Hindlimb muscle (tissue), 1 donor: ENCODE measurements around the gene LRP8. TPM values are rescaled to one million over a fixed set of nuclear protein-coding genes. Genes with fewer than 3 reads are reported as not detected.
A peak's percentile ranks its signal among the peaks of the same experiment; 100 is the strongest.
"Not testable (repeated sequence)": the region's sequence is repeated elsewhere in the genome, so short reads cannot be mapped to it uniquely, and the experiment has no call there.

Experiments
- DNase-seq: peaks from one replicate; pipeline ENCODE4 v3.0.0-alpha.2; 2013
- polyA plus RNA-seq: library from polyadenylated mRNA; unstranded; fragments of 120-200 nt; gene quantifications from one replicate; pipeline ENCODE4 v1.2.1, GENCODE V29; 2013; ENCODE audit not compliant: insufficient read length

LRP8 gene
- polyA plus RNA-seq, 1 donor: 6.1 TPM

DNA sequence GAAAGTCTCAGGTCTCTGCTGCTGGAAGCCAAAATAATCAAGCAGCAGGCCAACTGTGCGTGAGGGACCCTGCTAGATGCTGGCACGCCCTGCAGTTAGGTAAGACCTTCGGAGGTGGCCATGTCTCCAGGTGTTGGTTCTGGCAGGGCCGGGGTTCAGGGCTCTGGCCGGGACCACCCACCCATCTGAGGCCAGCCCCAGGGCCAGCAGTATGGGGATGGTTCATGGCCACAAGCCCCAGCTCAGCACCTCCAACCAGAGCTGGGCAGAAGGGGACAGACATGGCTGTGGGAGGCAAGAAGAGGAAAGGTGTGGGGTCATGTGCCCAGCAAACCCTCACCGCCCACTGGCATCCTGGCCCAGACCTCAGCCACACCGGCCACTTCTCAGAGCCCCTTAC, 23.3 kb downstream of the LRP8 start:
- DNase-seq: no peak

DNA sequence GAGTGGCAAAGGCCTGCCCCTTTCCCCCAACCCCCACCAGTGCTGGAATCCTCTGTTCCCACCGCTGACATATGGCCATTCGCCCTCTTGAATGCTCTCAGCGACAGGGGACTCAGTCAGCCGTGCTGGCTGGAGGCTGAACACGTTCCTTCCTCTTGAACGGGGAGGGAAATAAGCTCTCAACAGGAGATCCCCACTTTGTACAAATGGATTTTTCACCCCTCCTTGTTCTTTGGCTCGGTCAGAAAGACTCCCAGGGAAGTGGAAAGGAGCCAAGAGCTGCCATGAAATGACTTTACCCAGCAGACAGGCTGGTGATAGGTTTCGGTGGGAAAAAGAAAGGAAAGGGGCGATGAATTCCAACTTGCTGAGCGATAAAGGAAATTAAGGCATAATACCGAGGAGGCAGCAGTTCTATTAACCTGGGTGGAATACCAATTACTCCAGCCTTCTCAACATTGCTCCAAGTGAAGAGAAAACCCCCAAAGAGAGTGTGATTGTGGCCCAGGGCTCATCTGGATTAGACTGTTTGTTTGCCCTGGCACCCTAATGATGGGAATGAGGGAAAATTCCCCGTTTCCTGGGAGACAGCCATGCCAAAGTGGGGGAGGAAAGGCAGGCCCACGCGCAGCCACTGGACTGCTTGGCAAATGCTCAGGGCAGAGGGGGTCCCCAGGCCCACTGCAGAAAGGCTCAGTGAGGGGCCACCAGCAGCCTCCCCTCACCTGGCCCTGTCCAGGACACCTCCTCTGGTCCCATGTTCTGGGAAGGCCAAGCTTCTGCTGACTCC, 23.9 kb downstream of the LRP8 start:
- no peak for DNase-seq

DNA sequence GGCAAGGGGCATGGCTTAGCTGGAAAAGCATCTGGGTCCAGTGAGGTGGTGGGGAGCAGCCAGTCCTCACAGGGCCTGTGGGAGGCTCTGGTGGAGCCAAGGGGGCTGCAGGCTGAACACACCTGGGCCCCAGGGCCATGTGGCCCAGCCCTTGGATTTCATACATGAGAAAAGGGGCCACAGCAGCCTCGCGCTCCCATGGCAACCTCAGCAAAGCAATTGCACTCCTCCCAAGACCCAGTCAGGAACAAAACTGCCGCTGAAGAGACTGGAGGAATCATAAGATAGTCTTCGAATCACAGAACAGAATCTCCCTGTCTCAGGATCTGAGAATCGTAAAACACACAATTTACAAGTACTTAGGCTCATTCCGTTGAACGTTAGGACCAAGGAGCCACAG, 24.6 kb downstream of the LRP8 start:
- DNase-seq: no peak

DNA sequence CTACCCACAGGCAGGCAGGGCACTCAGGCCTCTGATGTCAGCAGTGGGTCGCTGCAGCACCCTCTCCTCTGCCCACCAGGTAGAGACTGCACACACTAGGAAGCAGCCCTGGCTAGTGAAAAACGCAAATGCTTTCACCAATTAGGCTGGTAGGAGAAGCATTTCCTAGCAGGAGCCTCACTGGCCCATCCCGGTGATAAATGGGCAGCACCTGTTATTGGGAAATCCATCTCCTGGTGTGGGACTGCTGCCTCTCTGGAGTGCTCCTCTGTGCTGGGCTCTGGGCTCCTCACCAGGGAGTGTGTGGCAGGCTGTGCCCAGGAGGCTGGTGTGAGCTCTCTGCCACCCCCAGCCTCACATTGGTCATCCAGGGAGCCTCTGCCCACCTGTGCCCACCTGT, 28.6 kb downstream of the LRP8 start:
- no peak for DNase-seq

DNA sequence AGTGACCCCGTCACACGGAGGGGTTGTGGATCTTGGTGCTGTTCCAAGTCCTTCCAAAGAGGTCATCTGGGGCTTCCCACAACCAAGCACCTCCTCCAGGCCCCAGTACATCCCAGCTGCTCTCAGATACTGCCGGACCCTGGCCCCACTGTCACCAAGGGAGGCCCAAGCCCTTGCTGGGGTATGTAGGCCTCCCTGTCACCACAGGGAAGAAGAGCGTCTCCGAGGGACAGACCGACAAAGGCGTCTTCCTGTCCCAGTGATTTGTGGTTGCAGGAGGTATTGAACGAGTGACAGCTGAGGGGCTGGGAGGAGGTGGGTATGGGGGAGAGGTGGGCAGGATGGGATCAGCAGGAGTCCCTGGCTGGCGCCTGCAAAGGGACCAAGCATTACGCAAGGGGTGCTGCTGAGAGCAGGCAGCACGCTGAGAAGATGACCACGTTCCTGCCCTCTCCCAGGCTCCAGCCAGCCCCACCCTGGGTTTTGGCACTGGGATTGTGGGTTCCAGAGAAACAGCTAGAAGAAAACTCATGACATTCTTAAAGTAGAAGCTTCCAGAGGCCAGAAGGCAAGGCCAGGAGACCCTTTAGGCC, 29.7 kb downstream of the LRP8 start:
- no peak for DNase-seq

DNA sequence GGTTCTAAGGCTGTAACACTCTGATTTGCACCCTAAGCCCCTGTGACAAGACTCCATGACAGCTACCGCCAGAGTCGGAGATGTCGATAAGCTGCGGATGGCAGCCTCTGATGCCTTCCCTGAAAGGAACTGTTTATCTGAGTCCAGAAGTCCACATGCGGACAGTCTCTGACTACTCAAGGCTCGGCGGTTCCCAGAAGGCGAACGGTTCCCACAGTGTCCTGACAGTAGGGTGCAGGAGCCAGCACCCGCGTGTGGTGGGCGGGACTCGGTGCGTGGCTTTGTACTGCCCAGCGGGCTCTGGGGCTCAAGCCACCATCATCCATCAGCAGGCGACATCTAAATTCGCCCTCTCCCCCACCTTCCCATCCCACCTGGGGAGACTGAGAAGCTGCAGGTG, 30.7 kb downstream of the LRP8 start:
- no peak for DNase-seq

DNA sequence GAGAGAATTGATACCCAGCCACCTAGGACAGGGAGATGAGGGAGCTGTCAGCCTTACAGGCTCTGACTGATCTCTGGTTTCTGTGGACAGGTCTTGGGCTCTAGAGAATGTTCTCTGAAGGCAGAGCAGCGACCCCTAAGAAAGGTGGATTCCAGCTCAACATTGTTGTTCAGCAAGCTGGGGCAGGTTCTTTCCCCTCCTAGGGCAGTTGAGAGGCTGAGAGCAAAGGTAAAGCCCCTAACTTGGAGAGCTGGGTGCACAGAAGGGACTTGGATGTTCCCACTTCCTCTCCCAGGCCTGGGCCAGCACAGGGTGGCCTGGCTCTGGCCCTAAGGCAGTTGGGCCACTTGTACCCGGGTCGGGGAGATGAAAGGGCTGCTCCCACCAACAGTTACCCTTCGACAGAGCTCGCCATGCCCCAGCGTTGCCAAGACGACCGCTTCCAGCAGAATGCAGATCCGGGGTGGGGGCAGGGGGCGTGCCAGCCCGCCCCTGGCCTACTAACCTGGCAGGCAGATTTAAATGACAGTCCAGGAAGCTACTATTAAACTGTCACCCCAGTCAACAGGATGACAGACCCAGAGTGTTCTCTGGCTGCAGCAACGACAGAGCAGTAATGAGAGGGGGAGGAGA, 31.6 kb downstream of the LRP8 start:
- no peak for DNase-seq

DNA sequence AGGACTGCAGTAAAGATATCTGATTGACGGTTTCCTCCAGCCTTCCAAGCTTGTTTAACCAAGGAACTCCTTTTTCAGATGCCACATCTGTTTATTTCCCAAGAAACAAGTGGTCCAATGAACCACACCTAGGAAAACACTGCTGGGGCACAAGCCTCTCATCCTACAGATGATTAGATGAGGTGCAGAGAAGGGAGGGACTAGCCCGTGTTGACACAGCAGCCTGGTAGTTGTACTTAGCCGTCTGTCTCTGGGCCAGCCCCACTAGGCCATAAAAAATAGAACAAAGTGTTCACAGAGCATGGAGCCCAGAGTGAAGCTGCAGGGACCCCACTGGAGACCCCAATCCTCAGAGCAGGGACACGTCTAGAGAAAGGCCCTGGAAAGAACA, 32.1 kb downstream of the LRP8 start:
- no peak for DNase-seq

DNA sequence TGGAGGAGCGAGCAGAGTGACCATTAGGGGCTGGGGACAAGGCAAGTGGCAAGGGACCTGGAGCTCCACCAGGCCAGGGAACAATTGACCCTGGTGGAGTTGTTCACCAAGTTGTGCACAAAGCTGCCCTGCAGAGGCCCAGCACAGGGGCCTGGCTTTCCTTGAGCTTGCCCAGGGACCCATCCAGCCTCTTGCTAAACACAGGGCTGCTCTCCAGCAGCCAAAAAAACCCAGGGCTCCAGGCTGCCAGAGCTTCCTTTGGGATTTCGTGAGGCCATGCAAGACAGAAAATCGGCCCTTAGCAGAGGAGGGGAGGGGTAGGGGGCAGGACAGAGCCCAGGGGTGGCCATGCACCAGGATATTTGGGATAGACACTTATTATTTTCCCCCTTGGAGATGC, 32.6 kb downstream of the LRP8 start:
- no peak for DNase-seq

DNA sequence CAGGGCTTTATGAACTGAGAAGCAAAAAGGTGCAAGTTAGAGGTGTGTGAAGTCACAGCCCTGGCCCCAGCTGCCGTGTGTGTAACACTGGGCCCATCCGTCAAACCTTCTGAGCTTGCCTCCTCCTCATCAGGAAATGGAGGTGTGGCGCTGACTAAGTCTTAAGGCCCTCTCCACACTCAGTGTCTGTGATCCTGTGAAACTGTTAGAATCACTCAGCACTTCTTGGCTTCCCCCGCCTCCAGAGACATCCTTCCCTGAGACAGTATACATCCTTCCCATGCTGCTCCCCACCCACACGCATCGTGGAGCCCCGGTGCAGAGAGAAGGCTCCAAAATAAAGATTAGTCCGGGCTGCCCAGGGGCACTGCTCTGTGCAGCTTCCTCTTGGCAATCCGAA, 33.3 kb downstream of the LRP8 start:
- no peak for DNase-seq

DNA sequence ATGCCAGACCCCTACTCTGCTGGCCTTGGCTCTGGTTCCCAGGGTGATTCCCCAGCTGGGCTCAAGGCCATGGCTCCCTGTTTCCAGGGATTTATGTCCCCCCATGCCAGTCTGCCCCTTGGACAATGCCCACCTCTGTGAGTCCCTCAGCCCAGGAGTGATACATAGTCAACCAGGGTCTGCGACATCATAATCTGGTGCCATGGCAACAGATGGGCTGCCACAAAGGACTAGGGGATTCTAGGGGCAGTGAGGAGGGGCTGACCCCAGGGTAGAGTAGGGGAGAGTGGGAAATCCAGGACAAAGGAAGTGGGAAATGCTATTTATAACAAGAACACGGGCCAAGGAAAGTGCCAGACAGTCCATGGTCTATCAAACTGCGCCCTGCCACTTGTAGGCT, 33.8 kb downstream of the LRP8 start:
- no peak for DNase-seq

DNA sequence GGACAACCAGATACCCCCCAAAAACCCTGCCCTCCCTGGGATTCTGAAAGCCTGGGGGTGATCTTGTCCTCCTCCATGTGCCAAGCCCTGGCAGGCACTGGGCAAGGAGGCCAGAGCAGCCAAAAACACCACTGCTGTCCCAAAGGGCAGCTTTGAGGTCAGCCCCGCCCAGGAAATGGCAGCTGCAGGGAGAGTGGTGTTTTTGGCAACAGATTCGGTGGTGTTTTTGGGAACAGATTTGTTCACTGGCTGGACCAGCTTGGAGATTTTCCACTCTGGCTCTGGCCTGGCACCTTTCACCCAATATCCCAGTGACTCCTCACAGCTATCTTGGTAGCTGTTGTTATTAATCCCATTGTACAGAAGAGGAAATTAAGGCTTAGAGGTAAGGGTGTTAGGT, 34.7 kb downstream of the LRP8 start:
- peak; percentile 12 for DNase-seq

DNA sequence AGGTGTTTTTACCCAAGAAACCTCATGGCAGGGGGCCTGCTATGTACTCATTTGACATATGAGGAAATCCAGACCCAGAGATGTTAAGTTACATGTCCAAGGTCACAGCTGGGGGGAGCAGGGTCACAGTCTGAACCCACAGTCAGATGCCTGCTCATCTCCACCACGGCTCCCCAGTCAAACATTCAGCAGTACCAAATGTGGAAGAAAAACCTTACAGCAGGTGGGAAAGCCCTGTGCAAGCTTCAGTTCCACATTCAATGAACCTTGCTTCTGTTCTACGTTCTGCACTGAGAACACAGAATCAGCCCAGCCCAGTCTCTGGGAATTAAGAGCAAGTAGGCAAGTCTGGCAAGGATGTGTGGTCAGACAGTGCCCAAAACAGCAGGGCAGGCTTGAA, 35.2 kb downstream of the LRP8 start:
- no peak for DNase-seq

DNA sequence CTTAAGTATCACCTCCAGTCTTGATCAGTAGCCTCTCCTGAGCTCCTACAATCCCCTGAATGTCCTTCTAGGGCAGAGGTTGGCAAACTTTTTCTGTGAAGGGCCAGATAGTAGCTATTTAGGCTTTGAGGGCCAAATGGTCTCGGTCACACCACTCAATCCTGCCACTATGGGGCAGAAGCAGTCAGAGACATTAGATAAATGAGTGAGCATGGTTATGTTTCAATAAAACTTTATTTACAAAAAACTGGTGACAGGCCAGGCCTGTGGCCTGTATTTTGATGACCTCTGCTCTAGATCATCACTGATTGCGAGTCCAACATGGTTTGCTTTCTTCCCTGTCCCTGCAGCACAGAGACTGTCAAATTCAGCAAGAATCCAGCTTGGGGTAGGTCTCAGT, 36.3 kb downstream of the LRP8 start:
- no peak for DNase-seq

DNA sequence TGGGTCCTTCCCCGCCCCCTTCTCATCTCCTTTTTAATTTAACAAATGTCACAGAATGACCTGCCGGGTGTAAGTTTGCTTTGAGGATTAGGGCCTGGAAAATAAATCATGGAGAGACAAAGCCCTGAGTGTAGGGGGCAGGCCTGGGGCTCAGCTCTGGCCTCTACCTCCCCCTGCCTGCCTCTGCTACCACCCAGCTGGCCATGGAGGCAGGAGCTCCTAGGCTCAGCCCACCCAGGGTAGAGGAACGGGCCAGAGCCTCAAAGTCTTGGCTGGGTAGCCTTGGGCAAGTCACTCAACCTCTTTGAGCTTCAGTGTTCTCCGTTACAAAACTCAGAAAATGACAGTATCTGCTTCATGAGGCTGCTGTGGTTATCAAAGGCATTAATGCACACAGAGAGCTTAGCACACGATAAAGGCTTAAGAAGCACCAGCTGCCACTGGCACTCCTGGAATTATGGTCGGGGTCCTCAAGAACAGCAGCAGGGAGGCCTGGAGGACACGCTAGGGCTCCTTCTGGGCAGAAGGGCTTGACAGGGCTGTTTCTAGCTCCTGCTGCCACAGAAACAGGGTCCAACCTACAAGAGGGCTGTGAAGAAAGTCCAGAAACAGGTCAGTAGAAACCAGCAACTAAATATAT, 39.0 kb downstream of the LRP8 start:
- DNase-seq: no peak

DNA sequence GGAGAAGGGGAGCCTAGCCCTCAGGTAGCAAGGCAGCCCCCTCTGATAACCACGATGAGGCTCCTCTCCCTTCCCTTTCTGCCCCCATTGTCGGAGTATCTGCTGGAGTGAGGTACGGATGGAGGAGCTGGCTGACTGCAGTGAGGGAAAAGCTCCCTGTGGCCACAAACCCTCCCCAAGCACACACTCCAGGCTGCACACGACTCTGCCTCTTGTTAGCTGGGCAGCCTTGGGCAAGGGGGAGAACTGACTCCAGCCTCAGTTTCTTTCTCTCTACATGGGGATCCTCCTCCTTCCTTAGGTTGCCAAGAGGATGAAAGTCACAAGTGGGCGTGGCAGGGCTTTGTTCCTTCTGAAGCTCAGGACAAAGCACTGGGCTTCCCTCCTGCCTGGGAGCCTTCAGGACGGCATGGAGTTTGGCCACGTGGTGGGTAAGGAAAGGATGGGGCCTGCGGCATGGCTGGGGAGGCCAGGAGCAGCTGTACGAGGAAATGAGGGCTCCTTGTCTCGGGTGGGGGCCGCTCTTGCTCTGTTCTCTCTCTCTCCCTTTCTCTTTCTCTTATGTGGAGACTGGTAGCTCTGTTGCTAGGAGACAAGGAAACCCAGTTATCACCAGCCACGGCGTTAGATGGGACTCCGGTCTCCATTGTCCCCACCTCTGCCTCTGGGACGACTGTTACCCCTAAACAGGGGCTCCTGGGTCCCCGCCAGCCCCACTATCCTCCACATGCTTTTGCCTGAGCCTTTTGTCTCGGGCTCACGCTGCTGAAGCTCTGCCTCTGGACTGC, 39.7 kb downstream of the LRP8 start:
- no peak for DNase-seq

DNA sequence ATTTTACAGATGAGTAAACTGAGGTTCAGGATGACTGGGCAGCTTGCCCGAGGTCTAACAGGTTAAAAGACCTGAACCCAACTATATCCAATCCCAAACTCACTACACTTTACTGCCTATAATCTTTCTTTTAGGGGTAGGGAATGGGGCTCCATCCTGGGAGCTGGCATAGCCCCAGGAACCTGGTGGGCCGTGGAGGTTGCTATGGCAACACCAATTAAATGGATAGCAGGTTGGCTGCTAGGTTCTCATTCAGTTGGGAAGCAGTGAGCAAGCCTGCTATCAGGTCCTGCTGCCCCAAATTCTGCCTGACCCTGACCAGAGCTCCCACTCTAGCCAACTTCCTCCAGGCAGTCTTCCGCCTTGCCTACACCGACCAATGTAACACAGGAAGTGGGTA, 40.9 kb downstream of the LRP8 start:
- no peak for DNase-seq

DNA sequence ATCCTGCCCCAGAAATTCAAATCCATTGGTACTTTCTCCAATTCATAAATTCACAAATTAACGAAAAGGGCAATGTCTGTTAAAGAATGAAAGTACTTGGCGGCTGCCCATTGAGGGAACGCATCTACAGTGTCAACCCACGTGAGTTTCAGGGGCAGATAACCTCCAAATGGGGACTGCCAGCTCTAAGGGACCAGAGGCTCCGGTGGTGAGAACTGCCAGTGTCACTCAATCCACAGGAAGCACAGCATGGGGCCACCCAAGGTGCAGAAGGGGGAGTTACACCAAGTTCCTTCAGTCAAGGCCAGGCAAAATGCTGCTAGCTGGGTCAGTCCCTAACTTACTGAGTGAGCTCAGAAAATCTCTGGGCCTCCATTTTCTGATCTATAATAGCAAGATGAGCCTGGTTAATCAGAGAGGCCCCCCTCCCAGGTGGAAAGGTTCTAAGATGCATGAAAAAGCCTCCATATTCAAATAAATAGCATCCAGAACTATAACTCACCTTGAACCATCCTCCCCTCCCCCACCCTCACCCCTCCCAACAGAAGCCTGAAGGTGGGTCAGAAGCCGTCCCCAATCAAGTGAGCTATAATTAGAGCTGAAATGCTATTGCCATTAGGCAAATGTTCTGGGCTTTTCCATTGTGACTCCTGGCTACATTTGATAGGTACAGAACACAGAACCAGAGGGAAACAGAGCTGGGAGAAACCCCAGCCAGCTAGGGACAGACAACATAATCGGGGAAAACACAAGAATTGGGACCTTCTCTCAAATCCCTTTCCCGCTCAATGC, 41.7 kb downstream of the LRP8 start:
- no peak for DNase-seq

DNA sequence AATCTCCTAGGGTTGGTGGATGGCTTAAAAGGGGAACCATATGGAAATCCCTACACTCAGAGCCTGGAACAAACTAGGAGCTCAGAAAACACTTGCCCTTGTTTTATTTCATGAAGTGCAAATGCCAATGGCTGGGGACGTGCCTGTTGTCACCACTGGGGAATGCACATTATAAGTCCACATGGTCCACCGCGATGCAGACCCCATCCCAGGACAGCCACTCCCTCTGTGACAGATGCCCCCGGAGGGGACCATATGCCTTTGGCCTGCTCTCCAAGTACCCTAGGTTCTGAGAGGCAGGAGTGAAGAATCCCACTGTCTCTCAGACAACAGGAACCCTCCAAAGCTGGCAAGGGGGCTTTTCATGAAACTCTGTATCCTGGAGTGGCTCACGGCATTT, 42.3 kb downstream of the LRP8 start:
- DNase-seq: no peak

DNA sequence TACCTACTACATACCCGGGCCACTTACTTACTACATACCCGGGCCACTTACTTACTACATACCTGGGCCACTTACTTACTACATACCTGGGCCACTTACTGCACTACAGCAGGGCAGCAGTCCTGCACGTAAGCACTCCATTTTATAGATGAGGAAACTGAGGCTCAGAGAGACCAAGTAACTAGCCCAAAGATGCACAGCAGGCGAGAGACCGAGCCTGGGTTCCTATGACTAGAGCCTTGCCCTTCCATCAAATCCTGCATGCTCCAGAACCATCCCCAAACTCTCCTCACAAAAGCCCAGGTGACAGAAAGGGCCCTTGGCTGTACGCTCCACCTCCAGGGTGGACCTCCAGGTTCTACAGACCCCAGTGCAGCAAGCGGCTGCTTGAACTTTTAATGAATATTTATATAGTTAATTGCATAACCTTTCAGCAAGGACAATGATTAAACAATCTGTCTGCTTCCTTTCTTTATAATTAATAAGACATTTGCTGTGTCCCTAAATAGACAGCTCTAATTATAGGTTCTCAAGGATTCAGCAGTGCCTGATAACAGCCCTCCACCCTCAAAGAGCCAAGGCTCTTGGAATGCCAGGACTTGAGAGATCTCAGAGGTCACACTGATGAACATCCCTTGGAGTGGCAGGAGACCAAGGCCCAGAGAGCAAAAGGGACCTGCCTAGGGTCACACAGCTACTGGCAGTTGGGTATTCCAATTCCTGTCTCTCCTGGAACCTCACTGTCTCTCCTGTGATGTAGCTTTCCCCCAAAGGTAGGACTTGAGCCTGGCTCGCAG, 43.4 kb downstream of the LRP8 start:
- no peak for DNase-seq

DNA sequence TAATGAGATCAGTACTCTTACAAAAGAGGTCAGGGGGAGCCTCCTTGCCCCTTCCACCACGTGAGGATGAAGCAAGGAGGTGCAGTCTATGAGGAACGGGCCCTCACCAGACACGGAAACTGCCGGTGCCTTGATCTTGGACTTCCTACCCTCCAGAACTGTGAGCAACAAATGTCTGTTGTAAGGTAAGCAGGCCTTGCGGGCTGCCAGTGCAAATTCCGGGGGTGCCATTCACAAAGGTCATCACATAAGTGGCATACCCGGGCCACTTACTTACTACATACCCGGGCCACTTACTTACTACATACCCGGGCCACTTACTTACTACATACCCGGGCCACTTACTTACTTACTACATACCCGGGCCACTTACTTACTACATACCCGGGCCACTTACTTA, 44.7 kb downstream of the LRP8 start:
- not testable (repeated sequence) for DNase-seq
